ENCODE data around the gene WDFY3.

DNA sequence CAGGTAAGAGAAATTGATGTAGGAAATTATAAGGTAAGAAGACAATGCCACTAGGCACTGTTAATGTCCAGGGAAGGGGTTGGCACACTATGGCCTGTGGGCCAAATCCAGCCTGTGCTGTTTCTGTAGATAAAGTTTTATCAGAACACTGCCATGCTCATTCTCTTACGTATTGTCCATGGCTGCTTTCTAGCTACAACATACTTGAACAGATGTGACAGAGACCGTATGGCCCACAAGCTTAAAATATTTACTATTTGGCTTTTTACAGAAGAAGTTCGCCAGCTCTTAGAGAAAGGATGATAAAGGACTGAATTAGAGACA lies 215.6 kb downstream of the WDFY3 start:
- TF ChIP-seq, protein P1, sequence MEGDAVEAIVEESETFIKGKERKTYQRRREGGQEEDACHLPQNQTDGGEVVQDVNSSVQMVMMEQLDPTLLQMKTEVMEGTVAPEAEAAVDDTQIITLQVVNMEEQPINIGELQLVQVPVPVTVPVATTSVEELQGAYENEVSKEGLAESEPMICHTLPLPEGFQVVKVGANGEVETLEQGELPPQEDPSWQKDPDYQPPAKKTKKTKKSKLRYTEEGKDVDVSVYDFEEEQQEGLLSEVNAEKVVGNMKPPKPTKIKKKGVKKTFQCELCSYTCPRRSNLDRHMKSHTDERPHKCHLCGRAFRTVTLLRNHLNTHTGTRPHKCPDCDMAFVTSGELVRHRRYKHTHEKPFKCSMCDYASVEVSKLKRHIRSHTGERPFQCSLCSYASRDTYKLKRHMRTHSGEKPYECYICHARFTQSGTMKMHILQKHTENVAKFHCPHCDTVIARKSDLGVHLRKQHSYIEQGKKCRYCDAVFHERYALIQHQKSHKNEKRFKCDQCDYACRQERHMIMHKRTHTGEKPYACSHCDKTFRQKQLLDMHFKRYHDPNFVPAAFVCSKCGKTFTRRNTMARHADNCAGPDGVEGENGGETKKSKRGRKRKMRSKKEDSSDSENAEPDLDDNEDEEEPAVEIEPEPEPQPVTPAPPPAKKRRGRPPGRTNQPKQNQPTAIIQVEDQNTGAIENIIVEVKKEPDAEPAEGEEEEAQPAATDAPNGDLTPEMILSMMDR (IDR thresholded peaks at IDR 0.05; ENCODE audit: insufficient read depth, low read length, poor library complexity, severe bottlenecking) = no peak
- TF ChIP-seq EZH2phosphoT487 (conservative IDR thresholded peaks at IDR 0.05; ENCODE audit: low read length) = no peak

Data from SU-DHL-6 (cell line).